UCSD-AML1 (cell line): ENCODE data around the gene SMG6.
A peak's percentile ranks its signal among the peaks of the same experiment; 100 is the strongest.
"Not testable (repeated sequence)": the region's sequence is repeated elsewhere in the genome, so short reads cannot be mapped to it uniquely, and the experiment has no call there.

Experiments used
- DNase-seq: peaks from one replicate; lab custom pipeline; 2025; ENCODE audit not compliant: unreplicated experiment; lab: John Stamatoyannopoulos, UW

The SMG6 gene

DNA sequence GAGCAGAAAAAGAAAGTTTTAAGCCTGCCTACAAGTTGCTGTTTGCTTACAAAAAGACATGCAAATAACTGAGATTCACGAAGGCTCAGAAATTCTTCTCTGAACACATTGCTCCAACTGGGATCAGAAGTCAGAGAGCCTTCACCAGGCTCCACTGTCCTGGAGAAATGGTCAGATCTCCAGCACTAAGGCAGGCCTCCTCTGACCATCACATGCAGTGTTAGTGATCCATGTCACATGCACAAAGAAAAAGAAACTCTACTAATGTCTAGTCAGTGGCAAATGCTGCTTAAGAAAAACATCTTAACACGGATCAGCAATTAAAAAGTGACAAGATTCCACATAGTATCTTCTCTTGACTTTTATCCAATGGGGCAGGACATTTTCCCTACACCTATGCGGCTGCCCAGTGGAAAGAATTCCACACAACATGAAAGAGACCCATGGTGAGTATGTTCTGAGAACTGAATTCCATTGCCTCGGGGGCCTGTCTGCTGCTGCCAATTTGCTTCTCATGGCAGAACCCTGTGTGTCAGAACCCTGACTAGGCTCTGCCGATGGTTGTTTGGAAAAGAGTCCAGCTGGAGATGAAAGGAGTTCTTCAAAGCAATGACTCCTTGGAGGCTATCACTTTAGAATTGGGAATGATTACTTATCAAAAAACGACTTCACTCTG, 152.1 kb downstream of the SMG6 start:
- DNase-seq: no peak

DNA sequence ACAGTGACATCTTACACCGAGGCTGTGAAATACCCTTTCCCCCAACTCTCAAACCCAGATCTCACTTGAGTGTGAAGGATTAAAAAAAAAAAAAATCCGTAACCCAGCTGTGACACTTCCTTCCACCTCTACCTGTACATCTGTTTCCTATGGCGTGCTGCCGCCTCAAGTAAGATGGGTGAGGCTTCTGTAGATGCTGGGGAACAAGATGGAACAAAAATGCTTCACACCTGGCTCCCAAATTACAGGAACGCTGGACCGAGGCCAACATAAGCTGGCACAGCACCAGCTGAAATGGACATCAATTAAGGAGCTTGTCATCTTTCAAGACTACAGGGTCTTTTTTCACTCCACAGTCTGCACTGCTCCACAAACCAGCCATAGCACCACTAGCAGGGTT, 152.8 kb downstream of the SMG6 start:
- no peak for DNase-seq

DNA sequence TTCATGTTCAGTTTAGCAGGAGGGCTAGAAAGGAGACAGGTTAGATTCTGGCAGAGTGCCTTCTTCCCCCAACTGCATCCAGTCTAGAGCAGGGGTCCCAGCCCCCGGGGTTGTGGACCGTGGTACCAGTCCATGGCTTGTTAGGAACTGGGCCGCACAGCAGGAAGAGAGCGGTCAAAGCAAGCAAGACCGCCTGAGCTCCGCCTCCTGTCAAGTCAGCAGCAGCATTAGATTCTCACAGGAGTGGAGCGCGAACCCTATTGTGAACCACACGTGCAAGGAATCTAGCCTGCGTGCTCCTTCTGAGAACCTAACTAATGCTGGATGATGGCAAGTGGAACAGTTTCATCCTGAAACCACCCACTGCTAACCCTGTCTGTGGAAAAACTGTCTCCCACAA, 153.7 kb downstream of the SMG6 start:
- DNase-seq: no peak

DNA sequence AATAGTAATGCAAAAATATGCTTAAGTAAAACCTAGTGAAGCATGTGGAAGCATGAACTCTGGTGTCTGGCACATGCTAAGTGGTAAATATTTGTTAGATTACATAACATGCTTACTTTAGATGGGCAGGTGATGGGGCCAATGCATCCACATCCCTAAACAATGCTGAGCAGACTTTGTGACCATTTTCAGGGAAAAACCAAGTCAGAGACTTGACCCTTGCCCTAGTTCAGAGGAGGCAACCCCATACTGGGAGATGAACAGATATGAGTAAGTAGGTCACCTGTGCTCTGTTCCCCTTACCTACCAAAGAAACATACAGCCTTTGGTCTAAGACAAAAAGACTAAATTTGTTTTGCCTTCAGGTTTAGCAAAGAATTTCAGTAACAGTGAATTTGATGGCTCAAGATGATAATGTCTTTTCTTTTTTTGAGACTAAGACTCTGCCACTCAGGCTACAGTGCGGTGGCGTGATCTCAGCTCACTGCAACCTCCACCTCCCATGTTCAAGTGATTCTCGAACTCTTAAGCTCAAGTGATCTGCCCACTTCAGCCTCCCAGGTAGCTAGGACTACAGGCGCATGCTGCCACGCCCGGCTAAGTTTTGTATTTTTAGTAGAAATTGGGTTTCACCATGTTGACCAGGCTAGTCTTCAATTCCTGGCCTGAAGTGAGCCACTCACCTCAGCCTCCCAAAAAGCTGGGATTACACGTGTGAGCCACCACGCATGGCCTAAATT, 157.3 kb downstream of the SMG6 start:
- no peak for DNase-seq

DNA sequence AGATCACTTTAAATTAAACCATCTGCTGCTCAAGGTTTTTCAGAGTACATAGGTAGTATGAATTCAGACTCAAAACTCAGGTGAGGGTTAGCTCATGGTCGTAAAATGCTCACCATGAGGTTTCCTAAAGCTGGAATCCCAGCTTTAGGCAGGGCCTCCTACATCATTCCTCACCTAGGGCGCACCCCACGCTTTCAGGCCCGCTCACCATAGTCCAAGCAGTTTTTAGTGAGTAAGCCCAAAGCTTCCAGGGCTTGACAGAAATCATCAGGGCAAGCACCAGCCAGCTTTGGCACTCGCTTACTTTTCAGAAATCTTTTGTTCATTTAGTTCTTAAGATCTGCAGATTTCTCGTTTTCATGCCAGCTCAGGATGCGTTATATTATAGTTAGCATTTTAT, 158.9 kb downstream of the SMG6 start:
- DNase-seq: no peak

DNA sequence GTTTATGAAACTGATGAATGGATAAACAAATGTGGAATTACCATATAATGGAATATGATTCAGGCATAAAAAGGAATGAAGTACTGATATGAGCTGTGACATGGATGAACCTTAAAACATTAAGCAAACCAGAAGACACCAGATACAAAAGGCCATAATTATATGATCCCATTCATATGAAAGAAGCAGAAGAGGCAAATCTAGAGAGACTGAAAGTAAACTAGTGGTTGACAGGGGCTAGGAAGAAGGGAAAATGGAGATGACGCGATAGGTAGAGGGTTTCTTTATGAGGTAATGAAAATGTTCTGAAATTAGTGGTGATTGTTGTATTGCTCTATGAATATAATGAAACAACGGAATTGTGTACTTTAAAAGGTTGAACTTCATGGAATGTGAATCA, 160.3 kb downstream of the SMG6 start:
- no peak for DNase-seq

DNA sequence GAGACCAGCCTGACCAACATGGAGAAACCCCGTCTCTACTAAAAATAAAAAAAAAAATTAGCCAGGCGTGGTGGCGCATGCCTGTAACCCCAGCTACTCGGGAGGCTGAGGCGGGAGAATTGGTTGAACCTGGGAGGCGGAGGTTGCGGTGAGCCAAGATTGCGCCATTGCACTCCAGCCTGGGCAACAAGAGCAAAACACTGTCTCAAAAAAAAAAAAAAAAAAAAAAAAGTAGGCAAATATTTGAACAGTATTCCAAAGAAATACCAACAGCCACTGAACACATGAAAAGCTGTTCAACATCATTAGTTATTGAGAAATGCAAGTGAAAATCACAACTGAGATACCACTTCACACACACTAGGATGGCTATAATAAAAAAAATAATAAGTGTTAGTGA, 160.9 kb downstream of the SMG6 start:
- DNase-seq: not testable (repeated sequence)

DNA sequence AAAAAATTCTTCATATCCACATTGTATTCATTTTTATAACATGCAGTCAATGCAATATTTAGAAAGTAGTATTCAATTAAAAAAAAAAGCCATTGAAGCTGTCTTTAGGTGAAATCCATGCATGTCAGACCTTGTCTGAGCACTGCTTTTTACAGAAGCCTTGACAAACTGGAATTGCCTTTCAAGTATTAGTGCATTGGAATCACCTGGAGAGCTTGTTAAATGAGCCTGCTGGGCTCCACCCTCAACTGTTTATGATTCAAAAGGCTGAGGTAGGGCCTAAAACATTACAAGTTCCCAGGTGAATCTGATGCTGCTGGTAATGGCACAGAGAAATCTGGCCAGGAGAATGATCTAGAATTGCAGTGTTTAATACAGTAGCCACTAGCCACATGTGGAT, 162.9 kb downstream of the SMG6 start:
- DNase-seq: no peak

DNA sequence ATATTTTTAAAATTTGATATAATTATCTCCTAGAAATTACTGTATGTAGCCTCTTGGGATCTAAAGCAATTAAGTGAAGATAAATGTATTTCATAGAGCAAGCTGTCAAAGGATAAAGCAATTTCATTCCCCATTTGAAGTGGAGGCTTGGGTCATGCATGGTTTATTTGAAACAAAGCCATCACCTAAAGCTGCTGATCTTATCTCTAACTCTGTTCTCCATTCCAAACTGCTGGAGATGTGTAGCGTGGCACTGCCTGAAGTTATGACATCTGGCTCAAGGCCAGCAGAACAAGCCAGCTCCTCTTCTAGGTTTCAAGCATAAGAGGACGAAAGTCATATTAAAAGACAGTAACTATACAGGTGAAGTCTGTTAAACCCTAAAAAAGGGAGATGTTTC, 164.8 kb downstream of the SMG6 start:
- no peak for DNase-seq

DNA sequence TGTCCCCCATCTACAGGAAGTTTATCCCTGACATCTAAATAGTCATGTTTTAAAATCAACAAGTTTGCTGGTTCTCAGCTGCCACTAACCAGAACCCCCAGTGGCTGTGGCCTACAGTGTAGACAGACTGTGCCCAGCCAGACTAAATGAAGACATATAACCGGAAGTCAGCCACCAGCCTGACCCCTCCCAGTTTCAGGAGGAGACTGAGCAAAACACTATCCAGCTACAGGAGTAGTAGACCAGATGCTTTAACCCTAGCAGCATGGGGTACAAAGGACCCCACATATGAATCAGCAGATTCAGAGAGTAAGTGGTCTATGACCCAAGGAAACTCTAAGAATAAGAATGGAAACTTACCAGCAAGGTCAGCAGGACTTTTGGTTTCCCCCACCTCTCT, 165.3 kb downstream of the SMG6 start:
- peak; percentile 28 for DNase-seq

DNA sequence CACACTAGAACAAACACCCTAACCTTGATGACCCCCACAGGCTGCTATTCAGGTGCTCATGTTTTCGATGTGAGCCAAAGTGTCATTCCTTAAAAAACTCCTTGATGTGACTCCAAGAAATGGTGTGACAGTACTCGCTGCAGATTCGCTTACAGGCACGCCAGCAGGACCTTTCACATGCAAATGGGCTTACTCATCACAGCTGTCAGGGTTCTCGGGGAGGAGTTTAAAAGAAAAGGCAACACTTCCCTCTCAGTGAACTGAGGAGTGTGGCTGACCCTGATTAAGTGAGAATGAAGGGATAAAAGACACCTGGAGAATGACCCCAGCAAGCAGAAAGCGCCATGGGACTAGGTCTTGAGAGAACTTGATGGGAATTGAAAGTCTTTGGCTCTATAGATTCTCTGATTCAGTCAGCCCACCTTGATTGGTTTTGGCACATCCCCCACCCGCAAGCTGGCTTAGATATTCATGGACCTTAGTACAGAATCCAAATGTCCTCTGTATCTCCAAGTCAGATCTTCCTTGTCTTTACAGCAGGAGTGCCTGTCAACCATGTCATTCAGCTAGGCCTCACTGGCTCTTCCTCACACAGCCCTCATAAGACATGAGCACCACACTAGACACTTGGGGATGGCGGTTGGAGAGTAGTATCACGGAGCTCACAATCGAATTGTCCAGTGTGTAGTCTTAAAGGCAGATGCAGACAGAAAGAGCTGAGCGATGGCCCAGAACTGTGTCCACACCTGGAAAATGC, 166.1 kb downstream of the SMG6 start:
- DNase-seq: no peak

DNA sequence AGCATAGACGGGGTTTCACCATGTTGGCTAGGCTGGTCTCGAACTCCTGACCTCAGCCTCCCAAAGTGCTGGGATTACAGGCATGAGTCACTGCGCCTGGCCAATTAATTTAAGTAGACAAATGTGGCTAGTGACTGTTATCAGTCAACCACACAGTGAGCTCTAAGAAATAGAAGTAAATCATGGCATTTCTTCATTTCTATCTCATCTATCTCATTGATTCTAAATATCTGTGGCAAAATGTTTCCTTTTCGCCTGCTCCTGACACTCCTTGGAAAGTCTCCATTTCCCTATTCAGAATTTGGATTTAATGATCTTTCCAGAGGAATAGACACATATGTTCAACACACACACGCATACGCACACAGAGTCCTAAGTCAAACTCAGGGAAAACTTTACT, 167.3 kb downstream of the SMG6 start:
- DNase-seq: no peak

DNA sequence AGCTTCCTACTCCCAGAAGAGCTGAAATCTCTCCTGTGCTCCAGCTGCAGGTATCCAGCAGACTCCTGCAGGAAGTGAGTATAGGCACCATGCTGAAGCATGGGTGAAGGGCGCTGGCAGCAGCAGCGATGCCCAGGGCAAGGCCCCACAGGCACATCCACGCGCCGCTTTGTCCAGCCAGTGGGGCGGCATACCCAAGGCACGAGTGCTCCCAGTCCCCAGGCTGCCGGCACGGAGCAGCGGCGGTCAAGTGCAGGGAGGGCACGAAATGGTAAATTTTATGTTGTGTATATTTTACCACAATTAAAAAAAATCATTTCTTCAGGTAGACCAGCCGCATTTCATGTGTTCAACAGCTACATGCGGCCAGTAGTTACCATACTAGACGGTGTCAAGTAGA, 175.6 kb downstream of the SMG6 start:
- DNase-seq: no peak

DNA sequence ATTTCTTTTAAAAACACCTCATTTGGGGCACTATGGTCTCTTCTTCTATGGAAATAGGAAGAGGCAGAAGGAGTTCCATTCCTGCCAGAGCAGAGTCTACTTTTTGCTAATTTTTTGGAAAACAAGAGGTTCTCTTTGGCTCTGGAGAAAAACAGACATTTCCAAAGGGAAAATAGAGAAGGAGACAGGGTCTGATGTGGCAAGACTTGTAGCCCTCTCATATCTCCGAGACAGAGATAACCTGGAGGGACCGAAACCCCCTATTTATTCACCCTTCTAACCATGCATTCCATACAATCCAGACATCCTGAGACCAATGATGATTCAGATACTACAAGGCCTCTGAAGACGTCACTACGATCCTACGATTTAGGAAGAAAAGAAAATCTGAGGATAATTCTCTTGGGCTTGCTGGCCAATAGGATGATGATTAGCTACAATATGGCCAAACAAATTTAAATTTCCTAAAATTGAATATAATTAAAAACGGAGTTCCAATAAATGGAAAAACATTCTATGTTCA, 178.5 kb downstream of the SMG6 start:
- DNase-seq: no peak

DNA sequence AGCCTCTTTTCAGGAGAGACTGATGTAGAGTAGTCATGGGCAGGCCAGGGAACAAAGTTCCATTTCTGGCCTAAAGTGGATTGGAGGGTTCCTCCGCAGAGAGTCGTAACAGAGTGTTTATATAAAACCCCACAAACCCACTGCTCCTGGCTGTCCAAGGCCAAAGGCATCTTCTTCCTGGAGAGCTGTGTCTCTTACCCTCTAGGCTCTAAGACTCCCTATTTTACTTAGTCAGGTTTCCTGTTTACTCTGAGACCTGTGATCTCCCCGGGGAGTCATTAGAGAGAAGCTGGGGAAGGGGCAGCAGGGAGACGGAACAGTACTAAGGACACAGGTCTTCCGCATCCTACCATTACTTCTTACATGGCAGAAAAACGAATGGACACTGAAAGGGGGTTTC, 179.2 kb downstream of the SMG6 start:
- DNase-seq: no peak

DNA sequence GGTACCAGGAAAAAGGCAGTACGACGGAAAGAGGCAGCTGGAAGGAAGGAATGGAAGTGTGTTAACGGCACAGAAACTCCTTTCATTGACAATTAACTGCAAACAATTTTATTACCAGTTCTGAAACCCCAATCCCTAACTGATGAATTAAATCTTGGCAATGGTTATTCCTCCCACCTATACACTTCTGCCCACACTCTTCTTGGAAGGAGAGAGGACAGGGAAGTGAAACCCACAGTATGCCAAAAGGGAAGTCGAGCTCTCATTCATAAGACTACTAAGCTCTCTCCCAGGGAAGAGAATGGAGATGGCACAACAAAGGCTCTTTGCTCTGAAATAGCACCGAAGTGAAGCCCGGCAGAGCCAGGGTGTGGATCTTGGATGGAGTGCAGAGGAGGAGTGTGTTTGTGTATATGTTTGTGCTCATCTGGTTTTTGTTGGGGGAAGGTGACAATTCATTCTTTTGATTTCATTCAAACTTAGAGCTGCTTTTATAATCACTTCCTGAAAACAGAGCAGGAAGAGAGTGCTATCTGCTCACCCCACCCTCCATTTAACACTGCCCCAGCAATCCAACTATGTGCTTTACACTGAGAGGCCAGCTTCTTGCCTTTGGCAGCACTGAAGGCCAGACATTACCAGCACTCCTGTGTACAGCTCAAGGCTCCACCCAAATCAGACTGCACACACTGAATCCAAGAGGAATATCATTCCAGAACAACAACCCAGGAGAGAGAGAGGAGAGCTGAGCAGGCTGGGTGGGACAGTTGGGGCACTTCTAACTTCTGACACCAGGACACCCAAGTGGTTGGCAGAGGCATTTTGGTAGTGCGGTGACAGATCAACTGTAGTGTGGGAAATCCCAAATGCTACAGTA, 180.0 kb downstream of the SMG6 start:
- DNase-seq: peak; percentile 30

DNA sequence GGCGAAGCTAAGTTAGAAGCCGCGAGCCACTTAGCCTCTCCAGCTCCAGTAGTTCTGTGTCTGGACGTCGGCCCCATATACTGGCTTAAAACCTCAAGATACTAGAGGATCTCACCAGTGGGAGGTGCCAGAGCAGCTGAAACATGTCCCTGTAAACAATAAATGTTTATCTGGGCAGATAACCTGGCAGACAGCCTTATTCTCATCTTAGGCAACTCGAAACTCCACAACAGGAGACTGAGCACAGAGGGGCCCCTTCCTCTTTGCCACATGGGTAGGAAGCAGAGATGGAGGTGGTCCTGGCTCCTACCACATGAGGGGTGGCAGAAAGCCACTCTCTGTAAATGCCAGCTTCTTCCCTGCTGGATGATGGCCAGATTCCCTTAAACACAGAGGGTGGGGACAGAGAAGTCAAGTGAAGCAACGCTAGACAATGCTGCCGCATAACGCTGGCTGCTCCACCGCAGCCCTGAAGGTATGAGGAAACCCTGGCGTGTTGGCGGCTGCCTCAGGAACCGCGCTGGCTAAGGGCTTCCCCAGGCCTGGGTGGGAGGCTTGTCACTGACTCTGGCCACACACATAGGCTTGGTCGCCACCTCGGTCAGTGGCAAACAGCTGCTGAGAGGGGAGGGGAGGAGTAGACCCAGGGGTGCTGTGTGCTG, 180.8 kb downstream of the SMG6 start:
- peak; percentile 46 for DNase-seq

DNA sequence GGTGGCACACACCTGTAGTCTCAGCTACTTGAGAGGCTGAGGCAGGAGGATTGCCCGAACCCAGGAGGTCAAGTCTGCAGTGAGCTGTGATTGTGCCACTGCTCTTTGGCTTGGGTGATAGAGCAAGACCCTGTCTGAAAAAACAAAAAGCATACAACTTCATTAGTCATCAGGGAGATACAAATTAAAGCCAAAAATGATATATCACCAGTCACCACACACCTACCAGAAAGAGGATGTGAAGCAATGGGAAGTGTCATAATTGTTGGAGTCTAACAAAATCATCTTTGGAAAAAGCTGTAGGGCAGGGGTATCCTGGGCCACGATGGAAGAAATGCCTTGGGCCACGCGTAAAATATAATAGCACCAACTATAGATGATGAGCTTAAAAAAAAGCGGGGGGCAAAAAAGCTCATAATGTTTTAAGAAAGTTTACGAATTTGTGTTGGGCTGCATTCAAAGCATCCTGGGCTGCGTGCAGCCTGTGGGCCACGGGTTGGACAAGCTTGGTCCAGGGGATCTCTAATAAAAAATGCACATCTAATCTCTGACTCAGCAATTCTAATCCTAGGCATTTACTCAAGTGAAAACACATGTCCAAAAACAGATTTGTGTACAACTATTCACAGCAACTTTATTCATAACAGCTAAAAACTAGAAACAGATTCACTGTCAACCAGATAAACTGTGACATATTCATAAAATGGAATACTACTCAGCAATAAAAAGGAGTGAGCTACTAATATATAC, 182.8 kb downstream of the SMG6 start:
- no peak for DNase-seq

DNA sequence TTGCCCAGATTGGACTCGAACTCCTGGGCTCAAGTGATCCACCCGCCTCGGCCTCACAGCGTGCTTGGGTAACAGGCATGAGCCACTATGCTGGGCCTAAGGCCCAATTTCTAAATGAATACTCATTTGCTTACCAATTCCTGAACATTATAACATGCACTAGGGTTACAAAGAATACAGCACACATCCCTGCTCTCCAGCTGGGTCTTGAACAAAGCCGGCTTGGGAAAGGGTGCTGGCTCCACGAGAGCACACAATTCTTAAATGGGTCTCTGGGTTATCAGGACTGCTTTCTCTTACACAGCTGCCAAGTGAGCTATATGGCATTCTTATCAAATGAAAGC, 190.3 kb downstream of the SMG6 start:
- no peak for DNase-seq

DNA sequence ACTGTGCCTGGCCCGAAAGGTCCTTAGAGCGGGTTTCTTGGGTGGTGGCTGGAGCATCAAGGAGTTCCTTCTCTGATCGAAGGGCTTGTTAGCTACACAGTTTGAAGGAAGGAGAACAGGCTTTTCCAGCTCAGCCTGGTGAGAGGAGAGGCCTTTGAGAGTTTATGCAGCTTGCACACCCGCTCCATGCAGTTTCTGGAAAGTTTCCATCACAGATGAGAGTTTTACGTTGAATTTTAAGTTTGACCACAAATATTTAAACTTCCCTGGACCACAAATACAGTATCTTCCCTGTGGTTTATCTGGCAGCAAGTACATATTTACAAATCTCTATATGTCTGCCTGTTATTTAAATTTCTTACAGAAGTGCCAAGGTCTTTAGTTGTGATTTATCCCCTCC, 191.9 kb downstream of the SMG6 start:
- no peak for DNase-seq
